Esophagus muscularis mucosa (tissue), 4 donors: ENCODE data around the gene NEXMIF.

Experiments used
- EP300 ChIP-seq: sonication (generic); formaldehyde crosslinking; IDR thresholded peaks from one replicate; pipeline ENCODE4 v1.6.1; 2017; ENCODE audit warnings: antibody characterized with exemption
- POLR2A ChIP-seq: fragments of 450-650 bp; IDR thresholded peaks from one replicate; pipeline ENCODE4 v1.6.1; 2017; ENCODE audit warnings: antibody characterized with exemption, moderate library complexity, mild to moderate bottlenecking, low read depth
- TF ChIP-seq, protein P1 (sequence below), 3 experiments: fragments of 200-600 bp in 2 of 3; fragments of 450-650 bp in 1 of 3; sonication (generic) in 2 of 3; IDR thresholded peaks; one replicate each; pipeline ENCODE4 v1.5.1; 2017 to 2019; ENCODE audit warnings: antibody characterized with exemption in 3 of 3, mild to moderate bottlenecking in 2 of 3, moderate library complexity in 1 of 3

DNA sequence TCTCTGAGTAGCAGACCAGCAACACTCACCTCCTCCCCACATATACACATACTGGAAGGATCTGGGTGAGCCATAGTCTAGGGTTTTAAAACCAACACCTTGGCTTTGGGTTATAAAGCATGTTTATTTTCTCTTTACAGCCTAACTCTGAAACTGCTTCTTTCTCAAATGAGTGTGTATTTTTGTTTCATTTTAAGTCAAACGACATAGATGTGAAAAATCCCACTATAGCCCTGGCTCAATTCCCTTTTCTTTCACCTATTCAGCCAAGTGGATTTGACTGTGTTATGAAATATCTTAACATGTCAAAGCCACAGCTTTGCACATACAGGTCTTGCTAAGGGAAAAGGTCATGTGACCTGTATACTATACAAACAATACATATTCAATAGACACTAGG is 13.8 kb downstream of the NEXMIF start:
- TF ChIP-seq POLR2A (no peak), EP300 (no peak)
- TF ChIP-seq, protein P1, sequence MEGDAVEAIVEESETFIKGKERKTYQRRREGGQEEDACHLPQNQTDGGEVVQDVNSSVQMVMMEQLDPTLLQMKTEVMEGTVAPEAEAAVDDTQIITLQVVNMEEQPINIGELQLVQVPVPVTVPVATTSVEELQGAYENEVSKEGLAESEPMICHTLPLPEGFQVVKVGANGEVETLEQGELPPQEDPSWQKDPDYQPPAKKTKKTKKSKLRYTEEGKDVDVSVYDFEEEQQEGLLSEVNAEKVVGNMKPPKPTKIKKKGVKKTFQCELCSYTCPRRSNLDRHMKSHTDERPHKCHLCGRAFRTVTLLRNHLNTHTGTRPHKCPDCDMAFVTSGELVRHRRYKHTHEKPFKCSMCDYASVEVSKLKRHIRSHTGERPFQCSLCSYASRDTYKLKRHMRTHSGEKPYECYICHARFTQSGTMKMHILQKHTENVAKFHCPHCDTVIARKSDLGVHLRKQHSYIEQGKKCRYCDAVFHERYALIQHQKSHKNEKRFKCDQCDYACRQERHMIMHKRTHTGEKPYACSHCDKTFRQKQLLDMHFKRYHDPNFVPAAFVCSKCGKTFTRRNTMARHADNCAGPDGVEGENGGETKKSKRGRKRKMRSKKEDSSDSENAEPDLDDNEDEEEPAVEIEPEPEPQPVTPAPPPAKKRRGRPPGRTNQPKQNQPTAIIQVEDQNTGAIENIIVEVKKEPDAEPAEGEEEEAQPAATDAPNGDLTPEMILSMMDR (IDR thresholded peaks at IDR 0.05): no peak
